H1 (cell line): ENCODE results near the gene CAGE1. TPM values are rescaled to one million over a fixed set of nuclear protein-coding genes. Genes with fewer than 3 reads are reported as not detected.

Experiments
- CTCF ChIA-PET: fragments of 300-600 bp; sonication (Branson Sonifier 250); formaldehyde crosslinking; loops from one replicate; lab custom pipeline; 2021; ENCODE audit not compliant: partially characterized antibody; lab: Charles Lee
- POLR2A ChIA-PET: fragments of 300-600 bp; sonication (Branson Sonifier 250); formaldehyde crosslinking; loops from one replicate; lab custom pipeline; 2021; ENCODE audit warnings: inconsistent platforms; ENCODE audit not compliant: partially characterized antibody; lab: Charles Lee
- DNase-seq, 2 experiments: peaks; one replicate each; pipeline versions ENCODE4 v3.0.0 to v3.0.0-alpha.2; 2010 to 2022; ENCODE audit warnings: low spot score in 2 of 2, low read depth in 1 of 2, mixed read lengths in 1 of 2
- FAIRE-seq: peaks from 2 replicates; lab custom pipeline; 2011; peaks lifted over from hg19 to GRCh38; lab: Jason Lieb, UNC
- H2AFZ ChIP-seq: 2 replicates; pipeline ENCODE4 v1.8.1; 2012; ENCODE audit warnings: low read length, inconsistent platforms
- H2AK5ac ChIP-seq: 2 replicates; pipeline ENCODE4 v1.6.1; 2013; ENCODE audit warnings: low read depth, low read length
- H2BK120ac ChIP-seq: replicated peaks from 2 replicates; pipeline ENCODE3; 2013; ENCODE audit warnings: low read depth, low read length, inconsistent platforms
- H2BK12ac ChIP-seq: 2 replicates; pipeline ENCODE4 v1.6.1; 2013; ENCODE audit warnings: low read depth, low read length
- H2BK15ac ChIP-seq: 2 replicates; pipeline ENCODE4 v1.6.1; 2013; ENCODE audit warnings: low read length
- H2BK20ac ChIP-seq: 2 replicates; pipeline ENCODE4 v1.6.1; 2013; ENCODE audit warnings: low read length
- H2BK5ac ChIP-seq: 2 replicates; pipeline ENCODE4 v1.6.1; 2013; ENCODE audit warnings: low read depth, low read length
- H3K14ac ChIP-seq: 2 replicates; pipeline ENCODE4 v1.6.1; 2013; ENCODE audit warnings: inconsistent platforms; ENCODE audit not compliant: insufficient read length
- H3K18ac ChIP-seq: 2 replicates; pipeline ENCODE4 v1.6.1; 2013; ENCODE audit warnings: low read length; ENCODE audit errors: extremely low read depth
- H3K23ac ChIP-seq: 2 replicates; pipeline ENCODE4 v1.6.1; 2013; ENCODE audit warnings: inconsistent platforms; ENCODE audit not compliant: insufficient read length
- H3K23me2 ChIP-seq: 2 replicates; pipeline ENCODE4 v1.6.1; 2013; ENCODE audit warnings: low read depth, low read length
- H3K27ac ChIP-seq: 2 replicates; pipeline ENCODE4 v1.6.1; 2011; ENCODE audit warnings: low read depth, low read length, inconsistent platforms
- H3K27me3 ChIP-seq, 4 experiments: replicated peaks in 1 of 4; 1 replicate in 1 of 4; 2 replicates in 3 of 4; pipeline versions ENCODE4 v1.6.1 to v1.8.1; 2011 to 2013; ENCODE audit warnings: low read length in 3 of 4, mild to moderate bottlenecking in 3 of 4, inconsistent platforms in 2 of 4, mixed read lengths in 2 of 4, moderate library complexity in 1 of 4; ENCODE audit not compliant: control insufficient read depth in 3 of 4, insufficient read depth in 3 of 4; ENCODE audit errors: extremely low read depth in 1 of 4
- H3K36me3 ChIP-seq, 4 experiments: 2 replicates each; pipeline versions ENCODE4 v1.6.1 to v1.8.1; 2011 to 2013; ENCODE audit warnings: mild to moderate bottlenecking in 4 of 4, low read length in 3 of 4, moderate library complexity in 2 of 4, control low read depth in 1 of 4, inconsistent platforms in 1 of 4; ENCODE audit not compliant: insufficient read depth in 4 of 4, control insufficient read depth in 2 of 4
- H3K4ac ChIP-seq: replicated peaks from 2 replicates; pipeline ENCODE3; 2013; ENCODE audit warnings: low read length, low read depth, mixed read lengths, inconsistent platforms; ENCODE audit not compliant: insufficient read length
- H3K4me1 ChIP-seq, 4 experiments: replicated peaks in 1 of 4; 1 replicate in 1 of 4; 2 replicates in 3 of 4; pipeline versions ENCODE4 v1.6.1 to v1.8.1; 2011 to 2013; ENCODE audit warnings: low read length in 3 of 4, inconsistent platforms in 2 of 4, mixed read lengths in 1 of 4; ENCODE audit not compliant: insufficient read depth in 4 of 4, control insufficient read depth in 3 of 4
- H3K4me2 ChIP-seq, 2 experiments: 2 replicates each; pipeline versions ENCODE4 v1.6.1 to v1.8.1; 2011 to 2013; ENCODE audit warnings: low read depth in 2 of 2, low read length in 2 of 2, control low read depth in 1 of 2, inconsistent platforms in 1 of 2, mild to moderate bottlenecking in 1 of 2; ENCODE audit not compliant: insufficient read depth in 1 of 2
- H3K4me3 ChIP-seq, 4 experiments: fragments of 200-600, 300-600 bp in 1 of 4; sonication (generic), shearing (Covaris generic), sonication (Bioruptor Twin) in 1 of 4; 2 replicates each; pipeline versions ENCODE4 v1.5.1 to v1.8.1; 2011 to 2016; ENCODE audit warnings: low read length in 4 of 4, low read depth in 3 of 4, control low read depth in 2 of 4, inconsistent platforms in 2 of 4, mild to moderate bottlenecking in 2 of 4, mixed read lengths in 1 of 4, moderate library complexity in 1 of 4; ENCODE audit not compliant: insufficient read depth in 2 of 4; ENCODE audit errors: extremely low read depth in 1 of 4
- H3K56ac ChIP-seq: replicated peaks from 2 replicates; pipeline ENCODE3; 2013; ENCODE audit warnings: low read depth, mild to moderate bottlenecking, mixed read lengths, low read length, inconsistent platforms; ENCODE audit not compliant: insufficient read length
- H3K79me1 ChIP-seq: 2 replicates; pipeline ENCODE4 v1.6.1; 2013; ENCODE audit warnings: low read depth, low read length, control low read depth
- H3K79me2 ChIP-seq, 2 experiments: 2 replicates each; pipeline versions ENCODE4 v1.6.1 to v1.8.1; 2012 to 2013; ENCODE audit warnings: low read length in 2 of 2, mild to moderate bottlenecking in 2 of 2, inconsistent platforms in 1 of 2; ENCODE audit not compliant: insufficient read depth in 2 of 2, control insufficient read depth in 1 of 2
- H3K9ac ChIP-seq, 4 experiments: replicated peaks in 1 of 4; 1 replicate in 1 of 4; 2 replicates in 3 of 4; pipeline versions ENCODE4 v1.6.1 to v1.8.1; 2011 to 2013; ENCODE audit warnings: low read depth in 3 of 4, low read length in 3 of 4, control low read depth in 2 of 4, mild to moderate bottlenecking in 2 of 4, moderate library complexity in 2 of 4, inconsistent platforms in 1 of 4; ENCODE audit errors: extremely low read depth in 1 of 4
- H3K9me3 ChIP-seq, 2 experiments: 2 replicates each; pipeline versions ENCODE4 v1.6.1 to v1.8.1; 2012 to 2013; ENCODE audit warnings: mild to moderate bottlenecking in 2 of 2, moderate library complexity in 2 of 2, control low read depth in 1 of 2, inconsistent platforms in 1 of 2, low read depth in 1 of 2, low read length in 1 of 2, mixed read lengths in 1 of 2; ENCODE audit not compliant: insufficient read depth in 2 of 2
- H4K20me1 ChIP-seq, 2 experiments: replicated peaks in 1 of 2; 2 replicates each; pipeline versions ENCODE3 to v1.8.1; 2011 to 2013; ENCODE audit warnings: inconsistent platforms in 2 of 2, low read length in 2 of 2, mild to moderate bottlenecking in 1 of 2; ENCODE audit not compliant: insufficient read depth in 2 of 2, control insufficient read depth in 1 of 2
- H4K5ac ChIP-seq: 2 replicates; pipeline ENCODE4 v1.6.1; 2013; ENCODE audit warnings: low read length, low read depth, mixed read lengths, inconsistent platforms; ENCODE audit not compliant: insufficient read length
- H4K8ac ChIP-seq: 2 replicates; pipeline ENCODE4 v1.8.0; 2013; ENCODE audit warnings: mild to moderate bottlenecking, moderate library complexity, low read length, inconsistent platforms; ENCODE audit not compliant: insufficient read depth; ENCODE audit errors: extremely low read depth
- H4K91ac ChIP-seq: replicated peaks from 2 replicates; pipeline ENCODE3; 2013; ENCODE audit warnings: low read length, mixed read lengths, inconsistent platforms; ENCODE audit not compliant: insufficient read length
- ASH2L ChIP-seq: fragments of 200-600, 300-600 bp; sonication (generic); IDR thresholded peaks from one replicate; pipeline ENCODE4 v1.7.1; 2017; ENCODE audit warnings: low read length
- EGR1 ChIP-seq: IDR thresholded peaks from 2 replicates; pipeline ENCODE4 v1.6.1; 2011; ENCODE audit warnings: low read depth, low read length, borderline replicate concordance
- EZH2 ChIP-seq: fragments of 200-600 bp; sonication (generic); IDR thresholded peaks from 2 replicates; pipeline ENCODE4 v1.7.1; 2012; ENCODE audit warnings: low read depth, mild to moderate bottlenecking, moderate library complexity, low read length, inconsistent platforms; ENCODE audit not compliant: severe bottlenecking
- POU5F1 ChIP-seq: IDR thresholded peaks from 2 replicates; pipeline ENCODE4 v1.6.1; 2011; ENCODE audit warnings: low read depth, mild to moderate bottlenecking, low read length, moderate library complexity
- RXRA ChIP-seq: IDR thresholded peaks from 2 replicates; pipeline ENCODE4 v1.6.1; 2011; ENCODE audit warnings: low read depth, mild to moderate bottlenecking, low read length, moderate library complexity; ENCODE audit not compliant: insufficient read depth
- SP4 ChIP-seq: IDR thresholded peaks from 2 replicates; pipeline ENCODE4 v1.6.1; 2012; ENCODE audit warnings: low read length, inconsistent platforms
- TAF1 ChIP-seq: IDR thresholded peaks from 2 replicates; pipeline ENCODE4 v1.6.1; 2011; ENCODE audit warnings: mild to moderate bottlenecking, low read depth, low read length
- YY1 ChIP-seq: IDR thresholded peaks from 2 replicates; pipeline ENCODE4 v1.6.1; 2011; ENCODE audit warnings: low read depth, mild to moderate bottlenecking, low read length
- WGBS, 2 experiments: shearing (Covaris generic) in 1 of 2; methylation state at CpG; one replicate each; pipeline versions ENCODE4 v1.1.6 to v1.1.7; 2013 to 2015; ENCODE audit warnings: low lambda C conversion rate in 2 of 2, mixed read lengths in 2 of 2, inconsistent platforms in 1 of 2, low coverage in 1 of 2, missing lambda C conversion rate in 1 of 2; ENCODE audit not compliant: insufficient replicate concordance in 2 of 2, insufficient coverage in 1 of 2, insufficient read length in 1 of 2; ENCODE audit errors: extremely low coverage in 1 of 2, missing lambda C conversion rate in 1 of 2; 5-methylcytosine and 5-hydroxymethylcytosine counted together
- polyA plus RNA-seq, 7 experiments: library from polyadenylated mRNA; depleted of rRNA in 3 of 7; stranded (reverse) in 5 of 7; unstranded in 2 of 7; fragments of >200 nt in 5 of 7; fragments of 200-250 nt in 2 of 7; gene quantifications; 1 replicate in 5 of 7; 2 replicates in 1 of 7; 4 replicates in 1 of 7; pipeline versions ENCODE4 v1.2.1 to v1.2.3, GENCODE V29; 2011 to 2013; ENCODE audit warnings: missing spikeins in 2 of 7, mixed read lengths in 2 of 7
- total RNA-seq: library from RNA; stranded (reverse); fragmentation: NEBNext Ultra II Directional; extraction: Animal tissue kit (Norgen Biotek cat#: 25700); gene quantifications from 2 replicates; pipeline ENCODE4 v1.2.1, GENCODE V29; 2021
- TF ChIP-seq, protein P1 (sequence below): IDR thresholded peaks from 2 replicates; pipeline ENCODE4 v1.6.1; 2012; ENCODE audit warnings: low read length, inconsistent platforms

The CAGE1 gene
- total and polyA plus RNA-seq, 2 of the 8 experiments (the other 6 are each of a cell fraction or from before 2014, with no cell fraction given), result 0.09 TPM; not detected in 1

DNA sequence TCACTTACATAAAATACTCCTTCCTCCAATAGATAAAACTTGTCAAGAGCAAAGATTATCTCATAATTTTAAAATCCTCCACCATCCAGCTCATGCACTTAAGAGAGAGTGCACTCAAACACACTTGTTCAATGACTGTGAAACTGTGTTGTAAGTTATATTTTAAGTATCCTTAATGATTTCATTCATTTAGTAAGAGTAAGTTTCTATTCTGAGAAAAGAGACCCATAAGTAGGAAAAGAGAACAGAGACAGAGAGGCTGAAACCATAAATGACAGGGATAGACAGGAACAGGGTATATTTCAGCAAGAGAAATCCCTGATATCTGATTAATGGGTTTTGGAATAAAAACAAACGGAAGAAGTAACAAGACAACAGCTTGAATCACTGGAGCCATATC lies 84.7 kb downstream of the CAGE1 start:
- FAIRE-seq (no peak), DNase-seq (no peak)
- peaks cover 21 to 81% (median 59%) of the 10 kb centered on the region in 4 experiments for H3K36me3 ChIP-seq
- no peaks in the 10 kb centered on the region for H3K27me3 ChIP-seq
- no peak overlapping the region for H2BK5ac ChIP-seq
- no peak overlapping the region for H4K8ac ChIP-seq
- no peak overlapping the region for H3K56ac ChIP-seq
- no peak overlapping the region for H3K27ac ChIP-seq
- no peak overlapping the region for H3K4me2 ChIP-seq
- no peak overlapping the region for H3K23ac ChIP-seq
- no peaks in the 10 kb centered on the region for H3K23me2 ChIP-seq
- H3K79me2 ChIP-seq, result peaks cover 0 to 32% of the 10 kb centered on the region in 2 experiments; a peak in 2 of 4 replicates
- no peak overlapping the region for H4K91ac ChIP-seq
- H3K18ac ChIP-seq, result no peak overlapping the region
- no peak overlapping the region for H2BK15ac ChIP-seq
- TF ChIP-seq, protein P1, sequence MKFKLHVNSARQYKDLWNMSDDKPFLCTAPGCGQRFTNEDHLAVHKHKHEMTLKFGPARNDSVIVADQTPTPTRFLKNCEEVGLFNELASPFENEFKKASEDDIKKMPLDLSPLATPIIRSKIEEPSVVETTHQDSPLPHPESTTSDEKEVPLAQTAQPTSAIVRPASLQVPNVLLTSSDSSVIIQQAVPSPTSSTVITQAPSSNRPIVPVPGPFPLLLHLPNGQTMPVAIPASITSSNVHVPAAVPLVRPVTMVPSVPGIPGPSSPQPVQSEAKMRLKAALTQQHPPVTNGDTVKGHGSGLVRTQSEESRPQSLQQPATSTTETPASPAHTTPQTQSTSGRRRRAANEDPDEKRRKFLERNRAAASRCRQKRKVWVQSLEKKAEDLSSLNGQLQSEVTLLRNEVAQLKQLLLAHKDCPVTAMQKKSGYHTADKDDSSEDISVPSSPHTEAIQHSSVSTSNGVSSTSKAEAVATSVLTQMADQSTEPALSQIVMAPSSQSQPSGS, result no peak
- TF ChIP-seq RXRA, result no peak
- TF ChIP-seq SP4, result no peak
- no peak for TF ChIP-seq TAF1
- no peak for TF ChIP-seq YY1
- no peak for TF ChIP-seq EZH2
- TF ChIP-seq EGR1, result no peak
- no peak for TF ChIP-seq POU5F1
- TF ChIP-seq ASH2L, result no peak
- no peak overlapping the region for H2BK12ac ChIP-seq
- H3K79me1 ChIP-seq, result peaks cover 5% of the 10 kb centered on the region; the same call in 1 of the 2 replicates
- no peaks in the 10 kb centered on the region for H3K9me3 ChIP-seq
- no peak overlapping the region for H2AFZ ChIP-seq
- no peak overlapping the region for H4K5ac ChIP-seq
- H2BK120ac ChIP-seq, result no peak overlapping the region
- no peak overlapping the region for H3K9ac ChIP-seq
- H3K4me3 ChIP-seq, result no peak overlapping the region
- no peaks in the 10 kb centered on the region for H3K4me1 ChIP-seq
- ChIA-PET POLR2A (no interaction called here), CTCF (no interaction called here)
- no peak overlapping the region for H3K4ac ChIP-seq
- 73% methylated on average over 1 of the region's 1 CpG; no CpG with 5 or more reads in 1 of the 2 experiments for whole genome bisulfite sequencing, 2 experiments
- no peak overlapping the region for H3K14ac ChIP-seq
- no peak overlapping the region for H2AK5ac ChIP-seq
- peaks cover 3 to 6% of the 10 kb centered on the region in 2 experiments for H4K20me1 ChIP-seq
- H2BK20ac ChIP-seq, result no peak overlapping the region
